Panc1 (cell line): ENCODE data around the gene GCFC2. TPM values are rescaled to one million over a fixed set of nuclear protein-coding genes. Genes with fewer than 3 reads are reported as not detected.

Experiments
- ATAC-seq: fragments of 200-7000 bp; cut with Tn5 transposase; 2 replicates; pipeline ENCODE4 v1.9.1; 2020; ENCODE audit warnings: mild to moderate bottlenecking, moderate library complexity
- BruUV-seq: library from RNA; stranded (reverse); fragments of 400-500 nt; replicated peaks from 2 replicates; lab custom pipeline; 2021; lab: Mats Ljungman, UMichigan
- CTCF ChIA-PET: fragments of 300-600 bp; sonication (Branson Sonifier 250); formaldehyde crosslinking; loops from one replicate; lab custom pipeline; 2022; ENCODE audit warnings: antibody characterized with exemption; lab: Charles Lee
- POLR2A ChIA-PET: fragments of 300-600 bp; sonication (Branson Sonifier 250); formaldehyde crosslinking; loops from one replicate; lab custom pipeline; 2022; ENCODE audit warnings: antibody characterized with exemption; lab: Charles Lee
- DNase-seq: peaks from one replicate; pipeline ENCODE4 v3.0.0-alpha.2; 2010; ENCODE audit warnings: low read depth, low spot score
- H3K27ac ChIP-seq: 2 replicates; pipeline ENCODE4 v1.5.1; 2011; ENCODE audit warnings: mild to moderate bottlenecking, low read length, inconsistent platforms
- H3K27me3 ChIP-seq: fragments of 200-500 bp; sonication (Bioruptor generic); 2 replicates; pipeline ENCODE4 v1.6.0; 2014; ENCODE audit warnings: low read length, inconsistent platforms; ENCODE audit not compliant: control insufficient read depth, insufficient read depth
- H3K36me3 ChIP-seq: fragments of 200-500 bp; sonication (Bioruptor generic); 2 replicates; pipeline ENCODE4 v1.5.1; 2014; ENCODE audit warnings: inconsistent platforms, mild to moderate bottlenecking, low read length, moderate library complexity; ENCODE audit not compliant: control insufficient read depth, insufficient read depth
- H3K4me1 ChIP-seq: 2 replicates; pipeline ENCODE4 v1.5.1; 2011; ENCODE audit warnings: inconsistent platforms, mild to moderate bottlenecking, low read length, moderate library complexity; ENCODE audit not compliant: control insufficient read depth, insufficient read depth
- H3K4me3 ChIP-seq, 2 experiments: 2 replicates each; pipeline ENCODE4 v1.5.1; 2011 to 2012; ENCODE audit warnings: low read depth in 2 of 2, low read length in 2 of 2, mild to moderate bottlenecking in 2 of 2, inconsistent platforms in 1 of 2, moderate library complexity in 1 of 2
- H3K9me3 ChIP-seq: fragments of 200-500 bp; sonication (Bioruptor generic); 2 replicates; pipeline ENCODE4 v1.5.1; 2014; ENCODE audit warnings: low read depth, mild to moderate bottlenecking, inconsistent platforms, low read length, moderate library complexity; ENCODE audit not compliant: control insufficient read depth, insufficient read depth
- POLR2AphosphoS5 ChIP-seq: IDR thresholded peaks from 2 replicates; pipeline ENCODE4 v1.6.1; 2012; ENCODE audit warnings: mild to moderate bottlenecking, low read depth, low read length, moderate library complexity
- SIN3A ChIP-seq: IDR thresholded peaks from 2 replicates; pipeline ENCODE4 v1.6.1; 2012; ENCODE audit warnings: low read depth, mild to moderate bottlenecking, low read length, moderate library complexity, borderline replicate concordance; ENCODE audit not compliant: insufficient read depth
- TCF7L2 ChIP-seq: IDR thresholded peaks from 2 replicates; pipeline ENCODE4 v1.6.1; 2011; ENCODE audit warnings: mild to moderate bottlenecking, low read depth, low read length, inconsistent platforms
- in situ Hi-C: cut with HindIII; loops from 2 replicates; pipeline ENCODE4 v1.10.0; 2016; ENCODE audit warnings: low sequenced_read_pairs, low pct_unique_long_range_greater_than_20kb
- intact Hi-C: fragments of 100-400 bp; cut with micrococcal nuclease; formaldehyde crosslinking; loops from one replicate; pipeline ENCODE4 v1.10.0; 2022; ENCODE audit not compliant: unreplicated experiment
- total RNA-seq: library from RNA; stranded (reverse); gene quantifications from one replicate; pipeline ENCODE4 v1.2.1, GENCODE V29; 2021; ENCODE audit not compliant: unreplicated experiment
- TF ChIP-seq, protein P1 (sequence below), 2 experiments: IDR thresholded peaks; 2 replicates each; pipeline ENCODE4 v1.6.1; 2011 to 2012; ENCODE audit warnings: low read depth in 2 of 2, control low read depth in 1 of 2, low read length in 1 of 2, mild to moderate bottlenecking in 1 of 2, moderate library complexity in 1 of 2; ENCODE audit not compliant: insufficient read depth in 1 of 2
- TF ChIP-seq, protein P2 (sequence below): fragments of 450-650 bp; IDR thresholded peaks from 2 replicates; pipeline ENCODE4 v1.5.1; 2017; ENCODE audit warnings: mild to moderate bottlenecking

Gene GCFC2
- total RNA-seq, 1 experiment from 2014 or later: 26.3 TPM

DNA sequence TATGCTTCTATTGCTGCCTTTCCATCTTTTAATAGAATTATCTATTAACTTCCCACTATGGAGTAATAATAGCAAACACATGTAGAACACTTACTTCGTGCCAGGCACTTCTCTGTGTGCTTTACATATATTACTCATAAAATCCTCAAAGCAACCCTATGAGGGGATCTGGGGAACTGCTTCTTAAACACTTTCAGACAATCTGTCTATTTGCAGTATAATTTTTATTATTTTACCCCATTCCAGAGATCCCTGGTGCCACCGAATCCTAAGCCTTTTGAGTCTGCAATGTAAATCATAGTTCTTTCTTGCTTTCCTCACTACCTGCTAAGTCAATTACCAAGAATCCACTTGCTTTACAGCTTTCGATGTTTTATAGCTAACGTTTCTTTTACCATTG is 25.6 kb upstream of the GCFC2 start:
- Histone ChIP-seq H3K9me3 (no peaks in the 10 kb centered on the region), H3K4me3 (no peak overlapping the region), H3K4me1 (no peaks in the 10 kb centered on the region), H3K36me3 (no peaks in the 10 kb centered on the region), H3K27me3 (no peaks in the 10 kb centered on the region; the same call in 1 of the 2 replicates), H3K27ac (no peak overlapping the region)
- in situ Hi-C loops: no loop called here
- ChIA-PET CTCF (no interaction called here), POLR2A (no interaction called here)
- TF ChIP-seq SIN3A (no peak), TCF7L2 (no peak), POLR2AphosphoS5 (no peak)
- TF ChIP-seq, protein P1, sequence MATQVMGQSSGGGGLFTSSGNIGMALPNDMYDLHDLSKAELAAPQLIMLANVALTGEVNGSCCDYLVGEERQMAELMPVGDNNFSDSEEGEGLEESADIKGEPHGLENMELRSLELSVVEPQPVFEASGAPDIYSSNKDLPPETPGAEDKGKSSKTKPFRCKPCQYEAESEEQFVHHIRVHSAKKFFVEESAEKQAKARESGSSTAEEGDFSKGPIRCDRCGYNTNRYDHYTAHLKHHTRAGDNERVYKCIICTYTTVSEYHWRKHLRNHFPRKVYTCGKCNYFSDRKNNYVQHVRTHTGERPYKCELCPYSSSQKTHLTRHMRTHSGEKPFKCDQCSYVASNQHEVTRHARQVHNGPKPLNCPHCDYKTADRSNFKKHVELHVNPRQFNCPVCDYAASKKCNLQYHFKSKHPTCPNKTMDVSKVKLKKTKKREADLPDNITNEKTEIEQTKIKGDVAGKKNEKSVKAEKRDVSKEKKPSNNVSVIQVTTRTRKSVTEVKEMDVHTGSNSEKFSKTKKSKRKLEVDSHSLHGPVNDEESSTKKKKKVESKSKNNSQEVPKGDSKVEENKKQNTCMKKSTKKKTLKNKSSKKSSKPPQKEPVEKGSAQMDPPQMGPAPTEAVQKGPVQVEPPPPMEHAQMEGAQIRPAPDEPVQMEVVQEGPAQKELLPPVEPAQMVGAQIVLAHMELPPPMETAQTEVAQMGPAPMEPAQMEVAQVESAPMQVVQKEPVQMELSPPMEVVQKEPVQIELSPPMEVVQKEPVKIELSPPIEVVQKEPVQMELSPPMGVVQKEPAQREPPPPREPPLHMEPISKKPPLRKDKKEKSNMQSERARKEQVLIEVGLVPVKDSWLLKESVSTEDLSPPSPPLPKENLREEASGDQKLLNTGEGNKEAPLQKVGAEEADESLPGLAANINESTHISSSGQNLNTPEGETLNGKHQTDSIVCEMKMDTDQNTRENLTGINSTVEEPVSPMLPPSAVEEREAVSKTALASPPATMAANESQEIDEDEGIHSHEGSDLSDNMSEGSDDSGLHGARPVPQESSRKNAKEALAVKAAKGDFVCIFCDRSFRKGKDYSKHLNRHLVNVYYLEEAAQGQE (IDR thresholded peaks at IDR 0.05; ENCODE audit: insufficient read depth in 1 of 2, low read depth in 2 of 2, low read length in 1 of 2): no peak
- TF ChIP-seq, protein P2, sequence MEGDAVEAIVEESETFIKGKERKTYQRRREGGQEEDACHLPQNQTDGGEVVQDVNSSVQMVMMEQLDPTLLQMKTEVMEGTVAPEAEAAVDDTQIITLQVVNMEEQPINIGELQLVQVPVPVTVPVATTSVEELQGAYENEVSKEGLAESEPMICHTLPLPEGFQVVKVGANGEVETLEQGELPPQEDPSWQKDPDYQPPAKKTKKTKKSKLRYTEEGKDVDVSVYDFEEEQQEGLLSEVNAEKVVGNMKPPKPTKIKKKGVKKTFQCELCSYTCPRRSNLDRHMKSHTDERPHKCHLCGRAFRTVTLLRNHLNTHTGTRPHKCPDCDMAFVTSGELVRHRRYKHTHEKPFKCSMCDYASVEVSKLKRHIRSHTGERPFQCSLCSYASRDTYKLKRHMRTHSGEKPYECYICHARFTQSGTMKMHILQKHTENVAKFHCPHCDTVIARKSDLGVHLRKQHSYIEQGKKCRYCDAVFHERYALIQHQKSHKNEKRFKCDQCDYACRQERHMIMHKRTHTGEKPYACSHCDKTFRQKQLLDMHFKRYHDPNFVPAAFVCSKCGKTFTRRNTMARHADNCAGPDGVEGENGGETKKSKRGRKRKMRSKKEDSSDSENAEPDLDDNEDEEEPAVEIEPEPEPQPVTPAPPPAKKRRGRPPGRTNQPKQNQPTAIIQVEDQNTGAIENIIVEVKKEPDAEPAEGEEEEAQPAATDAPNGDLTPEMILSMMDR: no peak
- ATAC-seq: no peak
- DNase-seq: no peak
- no TSS peak for BruUV-seq
- intact Hi-C loops: no loop called here

DNA sequence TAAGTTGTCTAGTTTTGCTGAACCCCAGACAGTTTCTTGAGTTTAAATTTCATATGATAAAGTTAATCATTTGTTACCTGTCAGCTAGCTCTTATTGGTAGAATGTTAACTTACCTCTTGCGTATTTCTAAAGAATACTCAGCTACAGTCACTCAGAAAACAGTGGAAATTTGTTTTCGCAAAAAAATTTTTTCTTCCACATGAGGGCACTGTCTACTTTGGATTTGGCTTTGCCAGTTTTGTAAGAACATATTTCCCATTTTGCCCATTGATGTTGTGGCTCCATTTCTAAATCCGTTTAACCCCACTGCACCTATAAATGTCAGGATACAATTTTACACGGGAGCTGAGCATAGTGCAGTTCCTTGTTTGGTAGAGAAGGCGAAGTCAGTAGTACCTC is 19.1 kb upstream of the GCFC2 start:
- POLR2A ChIA-PET: no interaction called here
- H3K27me3 ChIP-seq: no peaks in the 10 kb centered on the region; the same call in 1 of the 2 replicates
- no peaks in the 10 kb centered on the region for H3K4me1 ChIP-seq
- TF ChIP-seq, protein P2: peak; percentile 36; the same call in 1 of the 2 replicates
- no peak for TF ChIP-seq TCF7L2
- H3K4me3 ChIP-seq: no peak overlapping the region
- no peaks in the 10 kb centered on the region for H3K36me3 ChIP-seq
- no peak for ATAC-seq
- CTCF ChIA-PET: interaction anchor here (0.6 to 0.7 kb wide), 2 partner anchors 420 to 870 kb away, joined by 3 read pairs; no protein-coding TSS in a partner anchor
- BruUV-seq: no TSS peak
- no peak for DNase-seq
- in situ Hi-C loops: no loop called here
- H3K9me3 ChIP-seq: no peaks in the 10 kb centered on the region
- H3K27ac ChIP-seq: no peak overlapping the region
- intact Hi-C loops: no loop called here
